ENCODE data around the gene MAMDC2. TPM values are rescaled to one million over a fixed set of nuclear protein-coding genes. Genes with fewer than 3 reads are reported as not detected.
A peak's percentile ranks its signal among the peaks of the same experiment; 100 is the strongest.
"Not testable (repeated sequence)": the region's sequence is repeated elsewhere in the genome, so short reads cannot be mapped to it uniquely, and the experiment has no call there.

The MAMDC2 gene
- total and polyA plus RNA-seq, 5 donors = 11.5 to 18.1 (median 15.9) TPM

GRCh38 chr9:70234208-70234607 is 190.6 kb downstream of the MAMDC2 start:
- intact Hi-C loops (cut with DNase I) = loop anchor here in 1 of 4 donors (5.0 kb wide), 1 partner anchor 262 kb away; no protein-coding TSS in a partner anchor
- not testable (repeated sequence) for H3K4me1 ChIP-seq (ENCODE audit: control insufficient read depth, insufficient read depth, low read length); DNase-seq; H3K9me3 ChIP-seq (ENCODE audit: control insufficient read depth, low read length); ATAC-seq; H3K27ac ChIP-seq (ENCODE audit: low read length); H3K4me3 ChIP-seq (ENCODE audit: low read length); H3K27me3 ChIP-seq (ENCODE audit: control insufficient read depth, insufficient read depth)
- 92% methylated on average over 9 of the region's 9 CpGs for WGBS

- WGBS = 98% methylated on average over 1 of the region's 1 CpG
- H3K27me3 ChIP-seq (ENCODE audit: control insufficient read depth, insufficient read depth); intact Hi-C loops (cut with DNase I); ATAC-seq; H3K9me3 ChIP-seq (ENCODE audit: control insufficient read depth, low read length); H3K27ac ChIP-seq (ENCODE audit: low read length); DNase-seq; H3K4me3 ChIP-seq (ENCODE audit: low read length); H3K4me1 ChIP-seq (ENCODE audit: control insufficient read depth, insufficient read depth, low read length): not testable (repeated sequence)
These were observed 202.3 kb downstream of the MAMDC2 start for GRCh38 chr9:70245952-70246351.

GRCh38 chr9:70250221-70250620 is 206.6 kb downstream of the MAMDC2 start:
- H3K27ac ChIP-seq (ENCODE audit: low read length) = no peak overlapping the region
- no peak for DNase-seq
- ATAC-seq = no peak
- H3K4me1 ChIP-seq (ENCODE audit: control insufficient read depth, insufficient read depth, low read length) = no peaks in the 10 kb centered on the region
- no peak overlapping the region for H3K4me3 ChIP-seq (ENCODE audit: low read length)
- no peaks in the 10 kb centered on the region for H3K9me3 ChIP-seq (ENCODE audit: control insufficient read depth, low read length)
- no peaks in the 10 kb centered on the region for H3K27me3 ChIP-seq (ENCODE audit: control insufficient read depth, insufficient read depth)
- 96% methylated on average over 1 of the region's 1 CpG for WGBS
- intact Hi-C loops (cut with DNase I) = no loop called here

- Histone ChIP-seq H3K4me3 (ENCODE audit: low read length) (peak overlapping the region; percentile 12), H3K27me3 (ENCODE audit: control insufficient read depth, insufficient read depth) (no peaks in the 10 kb centered on the region), H3K27ac (ENCODE audit: low read length) (no peak overlapping the region), H3K4me1 (ENCODE audit: control insufficient read depth, insufficient read depth, low read length) (peaks cover 5% of the 10 kb centered on the region), H3K9me3 (ENCODE audit: control insufficient read depth, low read length) (no peaks in the 10 kb centered on the region)
- ATAC-seq = no peak
- DNase-seq = no peak
- intact Hi-C loops (cut with DNase I) = no loop called here
These were observed 211.8 kb downstream of the MAMDC2 start for GRCh38 chr9:70255486-70255885.

GRCh38 chr9:70256123-70256551 is 212.5 kb downstream of the MAMDC2 start:
- intact Hi-C loops (cut with DNase I) = no loop called here
- no peak overlapping the region for H3K27ac ChIP-seq (ENCODE audit: low read length)

GRCh38 chr9:70257502-70257901 is 213.9 kb downstream of the MAMDC2 start:
- Histone ChIP-seq H3K27ac (ENCODE audit: low read length) (peak overlapping the region; percentile 87), H3K4me1 (ENCODE audit: control insufficient read depth, insufficient read depth, low read length) (peaks cover 7% of the 10 kb centered on the region), H3K9me3 (ENCODE audit: control insufficient read depth, low read length) (no peaks in the 10 kb centered on the region), H3K27me3 (ENCODE audit: control insufficient read depth, insufficient read depth) (no peaks in the 10 kb centered on the region), H3K4me3 (ENCODE audit: low read length) (peak overlapping the region; percentile 50)
- DNase-seq (no peak), ATAC-seq (no peak)
- intact Hi-C loops (cut with DNase I) = no loop called here
- 67% methylated on average over 3 of the region's 3 CpGs for WGBS

More at GRCh38 chr9:70256123-70256551, 212.5 kb downstream of the MAMDC2 start:
- ATAC-seq (no peak), DNase-seq (no peak)
- Histone ChIP-seq H3K4me1 (ENCODE audit: control insufficient read depth, insufficient read depth, low read length) (peaks cover 7% of the 10 kb centered on the region), H3K9me3 (ENCODE audit: control insufficient read depth, low read length) (no peaks in the 10 kb centered on the region), H3K27me3 (ENCODE audit: control insufficient read depth, insufficient read depth) (no peaks in the 10 kb centered on the region), H3K4me3 (ENCODE audit: low read length) (peak overlapping the region; percentile 17)
- 54% methylated on average over 7 of the region's 7 CpGs for WGBS

GRCh38 chr9:70257991-70258691 is 214.5 kb downstream of the MAMDC2 start:
- H3K9me3 ChIP-seq (ENCODE audit: control insufficient read depth, low read length) = no peaks in the 10 kb centered on the region
- peak; percentile 71 to 77 for ATAC-seq
- peaks cover 7% of the 10 kb centered on the region for H3K4me1 ChIP-seq (ENCODE audit: control insufficient read depth, insufficient read depth, low read length)
- intact Hi-C loops (cut with DNase I) = no loop called here
- WGBS = 6% methylated on average over 27 of the region's 27 CpGs
- H3K4me3 ChIP-seq (ENCODE audit: low read length) = peak overlapping the region; percentile 50
- H3K27ac ChIP-seq (ENCODE audit: low read length) = peak overlapping the region; percentile 87
- H3K27me3 ChIP-seq (ENCODE audit: control insufficient read depth, insufficient read depth) = no peaks in the 10 kb centered on the region
- peak in 1 of 3 donors; percentile 62 for DNase-seq

GRCh38 chr9:70258692-70259511 is 215.3 kb downstream of the MAMDC2 start, which contains the start of gene SMC5:
TSS of gene SMC5 (plus strand) at chr9:70258978. CDS start at chr9:70259079, 101 bp downstream.
- peak within 1 kb of the TSS; percentile 87 for H3K27ac ChIP-seq (ENCODE audit: low read length)
- no peaks in the 10 kb centered on the region for H3K9me3 ChIP-seq (ENCODE audit: control insufficient read depth, low read length)
- intact Hi-C loops (cut with DNase I) = no loop called here
- H3K27me3 ChIP-seq (ENCODE audit: control insufficient read depth, insufficient read depth) = no peaks in the 10 kb centered on the region
- ATAC-seq = peak; percentile 98
- under 1% methylated on average over 75 of the region's 75 CpGs for WGBS
- DNase-seq = peak; percentile 92 to 97 (median 96)
- H3K4me1 ChIP-seq (ENCODE audit: control insufficient read depth, insufficient read depth, low read length) = peaks cover 7% of the 10 kb centered on the region
- H3K4me3 ChIP-seq (ENCODE audit: low read length) = peak within 1 kb of the TSS; percentile 69

- H3K9me3 ChIP-seq (ENCODE audit: control insufficient read depth, low read length) = no peaks in the 10 kb centered on the region
- H3K27ac ChIP-seq (ENCODE audit: low read length) = peak overlapping the region; percentile 87
- ATAC-seq (no peak), DNase-seq (no peak)
- peak overlapping the region; percentile 69 for H3K4me3 ChIP-seq (ENCODE audit: low read length)
- WGBS = 2% methylated on average over 10 of the region's 10 CpGs
- no peaks in the 10 kb centered on the region for H3K27me3 ChIP-seq (ENCODE audit: control insufficient read depth, insufficient read depth)
- intact Hi-C loops (cut with DNase I) = no loop called here
- H3K4me1 ChIP-seq (ENCODE audit: control insufficient read depth, insufficient read depth, low read length) = peaks cover 7% of the 10 kb centered on the region
These were observed 215.8 kb downstream of the MAMDC2 start for GRCh38 chr9:70259512-70259802.

- ATAC-seq (no peak), DNase-seq (peak in 2 of 3 donors; percentile 54 to 58)
- Histone ChIP-seq H3K27me3 (ENCODE audit: control insufficient read depth, insufficient read depth) (no peaks in the 10 kb centered on the region), H3K4me3 (ENCODE audit: low read length) (peak overlapping the region; percentile 69), H3K9me3 (ENCODE audit: control insufficient read depth, low read length) (no peaks in the 10 kb centered on the region), H3K27ac (ENCODE audit: low read length) (no peak overlapping the region), H3K4me1 (ENCODE audit: control insufficient read depth, insufficient read depth, low read length) (peaks cover 7% of the 10 kb centered on the region)
- 93% methylated on average over 30 of the region's 30 CpGs for WGBS
- intact Hi-C loops (cut with DNase I) = no loop called here
These were observed 216.4 kb downstream of the MAMDC2 start for GRCh38 chr9:70260007-70260443.

GRCh38 chr9:70260606-70261005 is 217.0 kb downstream of the MAMDC2 start:
- Histone ChIP-seq H3K4me3 (ENCODE audit: low read length) (no peak overlapping the region), H3K27me3 (ENCODE audit: control insufficient read depth, insufficient read depth) (no peaks in the 10 kb centered on the region), H3K9me3 (ENCODE audit: control insufficient read depth, low read length) (no peaks in the 10 kb centered on the region), H3K27ac (ENCODE audit: low read length) (no peak overlapping the region), H3K4me1 (ENCODE audit: control insufficient read depth, insufficient read depth, low read length) (peaks cover 7% of the 10 kb centered on the region)
- ATAC-seq = no peak
- 93% methylated on average over 8 of the region's 8 CpGs for WGBS
- intact Hi-C loops (cut with DNase I) = no loop called here
- no peak for DNase-seq

All from right cardiac atrium (tissue), 5 donors.